HCT116 (cell line): ENCODE data around the gene ASIC5.

Experiments
- CBX3 ChIP-seq: IDR thresholded peaks from 2 replicates; pipeline ENCODE4 v1.6.1; 2012; ENCODE audit warnings: low read depth
- EZH2 ChIP-seq: fragments of 200-600 bp; sonication (generic); IDR thresholded peaks from 2 replicates; pipeline ENCODE4 v1.6.1; 2017; ENCODE audit warnings: antibody characterized with exemption, mixed run types
- JUND ChIP-seq: IDR thresholded peaks from 2 replicates; pipeline ENCODE4 v1.6.1; 2012
- POLR2A ChIP-seq: IDR thresholded peaks from 2 replicates; pipeline ENCODE4 v1.7.0; 2011; ENCODE audit warnings: borderline replicate concordance; ENCODE audit not compliant: insufficient read depth, insufficient read length; ENCODE audit errors: extremely low read depth
- POLR2AphosphoS5 ChIP-seq: IDR thresholded peaks from 2 replicates; pipeline ENCODE4 v1.6.1; 2011; ENCODE audit warnings: mild to moderate bottlenecking, low read depth, low read length, moderate library complexity
- RAD21 ChIP-seq: IDR thresholded peaks from 2 replicates; pipeline ENCODE4 v1.6.1; 2012; ENCODE audit warnings: low read depth, mild to moderate bottlenecking
- SIN3A ChIP-seq: IDR thresholded peaks from 2 replicates; pipeline ENCODE4 v1.6.1; 2012; ENCODE audit warnings: low read depth
- ZNF274 ChIP-seq: fragments of 200-500 bp; sonication (Bioruptor generic); IDR thresholded peaks from 2 replicates; pipeline ENCODE4 v1.6.1; 2014; ENCODE audit warnings: mild to moderate bottlenecking, low read depth, low read length, inconsistent platforms
- TF ChIP-seq, protein P1 (sequence below), 3 experiments: fragments of 200-600 bp in 1 of 3; sonication (generic) in 1 of 3; IDR thresholded peaks in 2 of 3; conservative IDR thresholded peaks in 1 of 3; 2 replicates each; pipeline ENCODE4 v1.5.1; 2012 to 2017; ENCODE audit warnings: low read depth in 2 of 3, low read length in 2 of 3, antibody characterized with exemption in 1 of 3, borderline replicate concordance in 1 of 3, control low read depth in 1 of 3, mild to moderate bottlenecking in 1 of 3, mixed read lengths in 1 of 3, mixed run types in 1 of 3, moderate library complexity in 1 of 3; ENCODE audit not compliant: insufficient read depth in 1 of 3
- TF ChIP-seq, protein P2 (sequence below): IDR thresholded peaks from 2 replicates; pipeline ENCODE4 v1.6.1; 2012
- TF ChIP-seq, protein P3 (sequence below): IDR thresholded peaks from 2 replicates; pipeline ENCODE4 v1.6.1; 2011; ENCODE audit warnings: mild to moderate bottlenecking, low read length, moderate library complexity; ENCODE audit not compliant: insufficient replicate concordance; ENCODE audit errors: extremely low read depth

DNA sequence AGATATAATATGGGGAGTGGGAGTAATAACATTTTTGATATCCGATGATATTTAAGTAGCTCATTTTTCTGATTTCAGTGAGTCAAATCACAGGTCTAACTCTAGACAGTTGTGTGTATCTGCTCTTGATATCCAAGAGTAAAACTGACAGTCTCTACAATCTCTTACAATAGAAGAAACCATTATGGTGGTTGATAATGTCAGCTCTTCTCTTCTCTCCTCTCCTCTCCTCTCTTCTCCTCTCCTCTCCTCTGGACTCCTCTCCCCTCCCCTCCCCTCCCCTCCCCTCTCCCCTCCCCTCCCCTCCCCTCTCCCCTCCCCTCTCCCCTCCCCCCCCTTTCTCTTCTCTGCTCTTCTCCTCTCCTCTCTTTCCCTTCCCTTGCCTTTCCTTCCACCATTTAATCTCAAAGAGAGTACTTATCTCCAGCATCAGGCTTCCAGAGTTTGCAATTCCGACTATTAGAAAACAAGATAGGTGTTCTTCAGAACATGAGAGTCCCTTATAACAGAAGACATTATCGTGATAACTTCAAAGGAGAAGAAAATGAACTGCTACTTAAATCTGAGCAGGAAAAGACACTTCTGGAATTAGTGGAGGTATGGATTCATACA is 43.6 kb upstream of the ASIC5 start:
- TF ChIP-seq, protein P1, sequence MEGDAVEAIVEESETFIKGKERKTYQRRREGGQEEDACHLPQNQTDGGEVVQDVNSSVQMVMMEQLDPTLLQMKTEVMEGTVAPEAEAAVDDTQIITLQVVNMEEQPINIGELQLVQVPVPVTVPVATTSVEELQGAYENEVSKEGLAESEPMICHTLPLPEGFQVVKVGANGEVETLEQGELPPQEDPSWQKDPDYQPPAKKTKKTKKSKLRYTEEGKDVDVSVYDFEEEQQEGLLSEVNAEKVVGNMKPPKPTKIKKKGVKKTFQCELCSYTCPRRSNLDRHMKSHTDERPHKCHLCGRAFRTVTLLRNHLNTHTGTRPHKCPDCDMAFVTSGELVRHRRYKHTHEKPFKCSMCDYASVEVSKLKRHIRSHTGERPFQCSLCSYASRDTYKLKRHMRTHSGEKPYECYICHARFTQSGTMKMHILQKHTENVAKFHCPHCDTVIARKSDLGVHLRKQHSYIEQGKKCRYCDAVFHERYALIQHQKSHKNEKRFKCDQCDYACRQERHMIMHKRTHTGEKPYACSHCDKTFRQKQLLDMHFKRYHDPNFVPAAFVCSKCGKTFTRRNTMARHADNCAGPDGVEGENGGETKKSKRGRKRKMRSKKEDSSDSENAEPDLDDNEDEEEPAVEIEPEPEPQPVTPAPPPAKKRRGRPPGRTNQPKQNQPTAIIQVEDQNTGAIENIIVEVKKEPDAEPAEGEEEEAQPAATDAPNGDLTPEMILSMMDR (IDR thresholded peaks at IDR 0.05 in 2 of 3, conservative IDR thresholded peaks at IDR 0.05 in 1 of 3; ENCODE audit: borderline replicate concordance in 1 of 3, insufficient read depth in 1 of 3, low read depth in 2 of 3, low read length in 2 of 3) = no peak
- no peak for TF ChIP-seq RAD21
- TF ChIP-seq POLR2A = no peak
- no peak for TF ChIP-seq EZH2
- TF ChIP-seq JUND = no peak
- no peak for TF ChIP-seq ZNF274
- TF ChIP-seq, protein P2, sequence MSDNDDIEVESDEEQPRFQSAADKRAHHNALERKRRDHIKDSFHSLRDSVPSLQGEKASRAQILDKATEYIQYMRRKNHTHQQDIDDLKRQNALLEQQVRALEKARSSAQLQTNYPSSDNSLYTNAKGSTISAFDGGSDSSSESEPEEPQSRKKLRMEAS = no peak
- no peak for TF ChIP-seq POLR2AphosphoS5
- TF ChIP-seq, protein P3, sequence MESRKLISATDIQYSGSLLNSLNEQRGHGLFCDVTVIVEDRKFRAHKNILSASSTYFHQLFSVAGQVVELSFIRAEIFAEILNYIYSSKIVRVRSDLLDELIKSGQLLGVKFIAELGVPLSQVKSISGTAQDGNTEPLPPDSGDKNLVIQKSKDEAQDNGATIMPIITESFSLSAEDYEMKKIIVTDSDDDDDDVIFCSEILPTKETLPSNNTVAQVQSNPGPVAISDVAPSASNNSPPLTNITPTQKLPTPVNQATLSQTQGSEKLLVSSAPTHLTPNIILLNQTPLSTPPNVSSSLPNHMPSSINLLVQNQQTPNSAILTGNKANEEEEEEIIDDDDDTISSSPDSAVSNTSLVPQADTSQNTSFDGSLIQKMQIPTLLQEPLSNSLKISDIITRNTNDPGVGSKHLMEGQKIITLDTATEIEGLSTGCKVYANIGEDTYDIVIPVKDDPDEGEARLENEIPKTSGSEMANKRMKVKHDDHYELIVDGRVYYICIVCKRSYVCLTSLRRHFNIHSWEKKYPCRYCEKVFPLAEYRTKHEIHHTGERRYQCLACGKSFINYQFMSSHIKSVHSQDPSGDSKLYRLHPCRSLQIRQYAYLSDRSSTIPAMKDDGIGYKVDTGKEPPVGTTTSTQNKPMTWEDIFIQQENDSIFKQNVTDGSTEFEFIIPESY = no peak
- no peak for TF ChIP-seq CBX3
- TF ChIP-seq SIN3A = no peak
